H1 (cell line): ENCODE results near the gene INAFM2. TPM values are rescaled to one million over a fixed set of nuclear protein-coding genes. Genes with fewer than 3 reads are reported as not detected.

ENCODE experiments used
- CTCF ChIA-PET: fragments of 300-600 bp; sonication (Branson Sonifier 250); formaldehyde crosslinking; loops from one replicate; lab custom pipeline; 2021; ENCODE audit not compliant: partially characterized antibody; lab: Charles Lee
- POLR2A ChIA-PET: fragments of 300-600 bp; sonication (Branson Sonifier 250); formaldehyde crosslinking; loops from one replicate; lab custom pipeline; 2021; ENCODE audit warnings: inconsistent platforms; ENCODE audit not compliant: partially characterized antibody; lab: Charles Lee
- DNase-seq, 2 experiments: peaks; one replicate each; pipeline versions ENCODE4 v3.0.0 to v3.0.0-alpha.2; 2010 to 2022; ENCODE audit warnings: low spot score in 2 of 2, low read depth in 1 of 2, mixed read lengths in 1 of 2
- FAIRE-seq: peaks from 2 replicates; lab custom pipeline; 2011; peaks lifted over from hg19 to GRCh38; lab: Jason Lieb, UNC
- H2AFZ ChIP-seq: 2 replicates; pipeline ENCODE4 v1.8.1; 2012; ENCODE audit warnings: low read length, inconsistent platforms
- H2AK5ac ChIP-seq: 2 replicates; pipeline ENCODE4 v1.6.1; 2013; ENCODE audit warnings: low read depth, low read length
- H2BK120ac ChIP-seq: replicated peaks from 2 replicates; pipeline ENCODE3; 2013; ENCODE audit warnings: low read depth, low read length, inconsistent platforms
- H2BK12ac ChIP-seq: 2 replicates; pipeline ENCODE4 v1.6.1; 2013; ENCODE audit warnings: low read depth, low read length
- H2BK15ac ChIP-seq: 2 replicates; pipeline ENCODE4 v1.6.1; 2013; ENCODE audit warnings: low read length
- H2BK20ac ChIP-seq: 2 replicates; pipeline ENCODE4 v1.6.1; 2013; ENCODE audit warnings: low read length
- H2BK5ac ChIP-seq: 2 replicates; pipeline ENCODE4 v1.6.1; 2013; ENCODE audit warnings: low read depth, low read length
- H3K14ac ChIP-seq: 2 replicates; pipeline ENCODE4 v1.6.1; 2013; ENCODE audit warnings: inconsistent platforms; ENCODE audit not compliant: insufficient read length
- H3K18ac ChIP-seq: 2 replicates; pipeline ENCODE4 v1.6.1; 2013; ENCODE audit warnings: low read length; ENCODE audit errors: extremely low read depth
- H3K23ac ChIP-seq: 2 replicates; pipeline ENCODE4 v1.6.1; 2013; ENCODE audit warnings: inconsistent platforms; ENCODE audit not compliant: insufficient read length
- H3K23me2 ChIP-seq: 2 replicates; pipeline ENCODE4 v1.6.1; 2013; ENCODE audit warnings: low read depth, low read length
- H3K27ac ChIP-seq: 2 replicates; pipeline ENCODE4 v1.6.1; 2011; ENCODE audit warnings: low read depth, low read length, inconsistent platforms
- H3K27me3 ChIP-seq, 4 experiments: replicated peaks in 1 of 4; 1 replicate in 1 of 4; 2 replicates in 3 of 4; pipeline versions ENCODE4 v1.6.1 to v1.8.1; 2011 to 2013; ENCODE audit warnings: low read length in 3 of 4, mild to moderate bottlenecking in 3 of 4, inconsistent platforms in 2 of 4, mixed read lengths in 2 of 4, moderate library complexity in 1 of 4; ENCODE audit not compliant: control insufficient read depth in 3 of 4, insufficient read depth in 3 of 4; ENCODE audit errors: extremely low read depth in 1 of 4
- H3K36me3 ChIP-seq, 4 experiments: 2 replicates each; pipeline versions ENCODE4 v1.6.1 to v1.8.1; 2011 to 2013; ENCODE audit warnings: mild to moderate bottlenecking in 4 of 4, low read length in 3 of 4, moderate library complexity in 2 of 4, control low read depth in 1 of 4, inconsistent platforms in 1 of 4; ENCODE audit not compliant: insufficient read depth in 4 of 4, control insufficient read depth in 2 of 4
- H3K4ac ChIP-seq: replicated peaks from 2 replicates; pipeline ENCODE3; 2013; ENCODE audit warnings: low read length, low read depth, mixed read lengths, inconsistent platforms; ENCODE audit not compliant: insufficient read length
- H3K4me1 ChIP-seq, 4 experiments: replicated peaks in 1 of 4; 1 replicate in 1 of 4; 2 replicates in 3 of 4; pipeline versions ENCODE4 v1.6.1 to v1.8.1; 2011 to 2013; ENCODE audit warnings: low read length in 3 of 4, inconsistent platforms in 2 of 4, mixed read lengths in 1 of 4; ENCODE audit not compliant: insufficient read depth in 4 of 4, control insufficient read depth in 3 of 4
- H3K4me2 ChIP-seq, 2 experiments: 2 replicates each; pipeline versions ENCODE4 v1.6.1 to v1.8.1; 2011 to 2013; ENCODE audit warnings: low read depth in 2 of 2, low read length in 2 of 2, control low read depth in 1 of 2, inconsistent platforms in 1 of 2, mild to moderate bottlenecking in 1 of 2; ENCODE audit not compliant: insufficient read depth in 1 of 2
- H3K4me3 ChIP-seq, 4 experiments: fragments of 200-600, 300-600 bp in 1 of 4; sonication (generic), shearing (Covaris generic), sonication (Bioruptor Twin) in 1 of 4; 2 replicates each; pipeline versions ENCODE4 v1.5.1 to v1.8.1; 2011 to 2016; ENCODE audit warnings: low read length in 4 of 4, low read depth in 3 of 4, control low read depth in 2 of 4, inconsistent platforms in 2 of 4, mild to moderate bottlenecking in 2 of 4, mixed read lengths in 1 of 4, moderate library complexity in 1 of 4; ENCODE audit not compliant: insufficient read depth in 2 of 4; ENCODE audit errors: extremely low read depth in 1 of 4
- H3K56ac ChIP-seq: replicated peaks from 2 replicates; pipeline ENCODE3; 2013; ENCODE audit warnings: low read depth, mild to moderate bottlenecking, mixed read lengths, low read length, inconsistent platforms; ENCODE audit not compliant: insufficient read length
- H3K79me1 ChIP-seq: 2 replicates; pipeline ENCODE4 v1.6.1; 2013; ENCODE audit warnings: low read depth, low read length, control low read depth
- H3K79me2 ChIP-seq, 2 experiments: 2 replicates each; pipeline versions ENCODE4 v1.6.1 to v1.8.1; 2012 to 2013; ENCODE audit warnings: low read length in 2 of 2, mild to moderate bottlenecking in 2 of 2, inconsistent platforms in 1 of 2; ENCODE audit not compliant: insufficient read depth in 2 of 2, control insufficient read depth in 1 of 2
- H3K9ac ChIP-seq, 4 experiments: replicated peaks in 1 of 4; 1 replicate in 1 of 4; 2 replicates in 3 of 4; pipeline versions ENCODE4 v1.6.1 to v1.8.1; 2011 to 2013; ENCODE audit warnings: low read depth in 3 of 4, low read length in 3 of 4, control low read depth in 2 of 4, mild to moderate bottlenecking in 2 of 4, moderate library complexity in 2 of 4, inconsistent platforms in 1 of 4; ENCODE audit errors: extremely low read depth in 1 of 4
- H3K9me3 ChIP-seq, 2 experiments: 2 replicates each; pipeline versions ENCODE4 v1.6.1 to v1.8.1; 2012 to 2013; ENCODE audit warnings: mild to moderate bottlenecking in 2 of 2, moderate library complexity in 2 of 2, control low read depth in 1 of 2, inconsistent platforms in 1 of 2, low read depth in 1 of 2, low read length in 1 of 2, mixed read lengths in 1 of 2; ENCODE audit not compliant: insufficient read depth in 2 of 2
- H4K20me1 ChIP-seq, 2 experiments: replicated peaks in 1 of 2; 2 replicates each; pipeline versions ENCODE3 to v1.8.1; 2011 to 2013; ENCODE audit warnings: inconsistent platforms in 2 of 2, low read length in 2 of 2, mild to moderate bottlenecking in 1 of 2; ENCODE audit not compliant: insufficient read depth in 2 of 2, control insufficient read depth in 1 of 2
- H4K5ac ChIP-seq: 2 replicates; pipeline ENCODE4 v1.6.1; 2013; ENCODE audit warnings: low read length, low read depth, mixed read lengths, inconsistent platforms; ENCODE audit not compliant: insufficient read length
- H4K8ac ChIP-seq: 2 replicates; pipeline ENCODE4 v1.8.0; 2013; ENCODE audit warnings: mild to moderate bottlenecking, moderate library complexity, low read length, inconsistent platforms; ENCODE audit not compliant: insufficient read depth; ENCODE audit errors: extremely low read depth
- H4K91ac ChIP-seq: replicated peaks from 2 replicates; pipeline ENCODE3; 2013; ENCODE audit warnings: low read length, mixed read lengths, inconsistent platforms; ENCODE audit not compliant: insufficient read length
- BRCA1 ChIP-seq: IDR thresholded peaks from 2 replicates; pipeline ENCODE4 v1.6.1; 2012; ENCODE audit warnings: low read depth, low read length, improper control_type of control experiment
- CHD1 ChIP-seq: IDR thresholded peaks from 2 replicates; pipeline ENCODE4 v1.6.1; 2012; ENCODE audit warnings: low read depth, low read length, improper control_type of control experiment
- CHD2 ChIP-seq: IDR thresholded peaks from 2 replicates; pipeline ENCODE4 v1.6.1; 2012; ENCODE audit warnings: low read length, improper control_type of control experiment
- EGR1 ChIP-seq: IDR thresholded peaks from 2 replicates; pipeline ENCODE4 v1.6.1; 2011; ENCODE audit warnings: low read depth, low read length, borderline replicate concordance
- EP300 ChIP-seq, 2 experiments: IDR thresholded peaks; 1 replicate in 1 of 2; 2 replicates in 1 of 2; pipeline ENCODE4 v1.6.1; 2011 to 2012; ENCODE audit warnings: low read depth in 2 of 2, low read length in 2 of 2, mild to moderate bottlenecking in 2 of 2, borderline replicate concordance in 1 of 2, inconsistent platforms in 1 of 2, moderate library complexity in 1 of 2
- PHF8 ChIP-seq: fragments of 200-600 bp; sonication (generic); conservative IDR thresholded peaks from 2 replicates; pipeline ENCODE4 v1.7.1; 2012; ENCODE audit warnings: low read depth, mild to moderate bottlenecking, inconsistent platforms, low read length, moderate library complexity
- POLR2A ChIP-seq, 2 experiments: IDR thresholded peaks; 1 replicate in 1 of 2; 2 replicates in 1 of 2; pipeline ENCODE4 v1.6.1; 2011; ENCODE audit warnings: low read depth in 2 of 2, low read length in 2 of 2, mild to moderate bottlenecking in 2 of 2; ENCODE audit errors: control extremely low read depth in 1 of 2
- POLR2AphosphoS5 ChIP-seq: IDR thresholded peaks from 2 replicates; pipeline ENCODE4 v1.6.1; 2011; ENCODE audit warnings: low read depth, low read length
- RBBP5 ChIP-seq: IDR thresholded peaks from 2 replicates; pipeline ENCODE4 v1.7.1; 2012; ENCODE audit warnings: low read depth, mild to moderate bottlenecking, inconsistent platforms, low read length, moderate library complexity, borderline replicate concordance
- RFX5 ChIP-seq: IDR thresholded peaks from 2 replicates; pipeline ENCODE4 v1.6.1; 2011; ENCODE audit warnings: low read depth, low read length, improper control_type of control experiment, borderline replicate concordance
- TCF12 ChIP-seq: IDR thresholded peaks from 2 replicates; pipeline ENCODE4 v1.6.1; 2011; ENCODE audit warnings: low read depth, mild to moderate bottlenecking, low read length
- WGBS, 2 experiments: shearing (Covaris generic) in 1 of 2; methylation state at CpG; one replicate each; pipeline versions ENCODE4 v1.1.6 to v1.1.7; 2013 to 2015; ENCODE audit warnings: low lambda C conversion rate in 2 of 2, mixed read lengths in 2 of 2, inconsistent platforms in 1 of 2, low coverage in 1 of 2, missing lambda C conversion rate in 1 of 2; ENCODE audit not compliant: insufficient replicate concordance in 2 of 2, insufficient coverage in 1 of 2, insufficient read length in 1 of 2; ENCODE audit errors: extremely low coverage in 1 of 2, missing lambda C conversion rate in 1 of 2; 5-methylcytosine and 5-hydroxymethylcytosine counted together
- polyA plus RNA-seq, 7 experiments: library from polyadenylated mRNA; depleted of rRNA in 3 of 7; stranded (reverse) in 5 of 7; unstranded in 2 of 7; fragments of >200 nt in 5 of 7; fragments of 200-250 nt in 2 of 7; gene quantifications; 1 replicate in 5 of 7; 2 replicates in 1 of 7; 4 replicates in 1 of 7; pipeline versions ENCODE4 v1.2.1 to v1.2.3, GENCODE V29; 2011 to 2013; ENCODE audit warnings: missing spikeins in 2 of 7, mixed read lengths in 2 of 7
- total RNA-seq: library from RNA; stranded (reverse); fragmentation: NEBNext Ultra II Directional; extraction: Animal tissue kit (Norgen Biotek cat#: 25700); gene quantifications from 2 replicates; pipeline ENCODE4 v1.2.1, GENCODE V29; 2021

Gene INAFM2
- total and polyA plus RNA-seq, 2 of the 8 experiments (the other 6 are each of a cell fraction or from before 2014, with no cell fraction given), result 15.3 to 35.1 TPM

DNA sequence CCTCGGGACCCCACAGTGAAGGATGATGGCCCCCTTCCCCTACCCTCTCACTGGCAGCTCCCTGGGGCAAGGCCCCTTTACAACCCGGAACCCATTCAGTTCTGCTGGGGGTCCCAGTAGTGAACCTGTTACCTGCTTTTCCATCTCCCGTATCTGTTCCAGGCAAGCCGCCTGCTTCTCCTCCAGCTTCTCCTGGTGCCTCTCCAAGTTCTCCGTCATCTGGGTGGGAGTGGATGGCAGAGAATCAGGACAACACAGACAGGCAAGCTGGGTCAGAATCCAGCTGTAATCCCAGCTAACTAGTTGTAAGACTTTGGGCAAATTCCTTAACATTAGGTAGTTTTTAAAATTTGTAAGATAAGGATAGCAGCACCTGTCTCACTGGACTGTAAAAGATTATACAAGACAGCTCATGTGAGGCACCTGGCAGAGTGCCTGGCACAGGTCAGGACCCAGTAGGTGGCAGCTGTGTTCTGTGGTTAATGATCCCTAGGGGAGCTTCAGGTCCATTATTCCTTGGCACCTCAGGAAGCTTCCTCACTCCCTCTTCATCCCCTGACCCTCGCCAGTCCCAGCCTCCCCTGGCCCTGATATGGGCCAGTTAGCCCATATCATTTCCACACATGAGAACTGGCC is 34.2 kb upstream of the INAFM2 start:
- no peaks in the 10 kb centered on the region for H3K36me3 ChIP-seq
- H2BK5ac ChIP-seq, result no peak overlapping the region
- no peak overlapping the region for H3K18ac ChIP-seq
- H4K20me1 ChIP-seq, result peaks cover 0 to 1% of the 10 kb centered on the region in 2 experiments
- WGBS, 2 experiments, result 73% methylated on average over 6 of the region's 6 CpGs; no CpG with 5 or more reads in 1 of the 2 experiments
- no peak overlapping the region for H3K23ac ChIP-seq
- no peak overlapping the region for H2BK15ac ChIP-seq
- no peak for TF ChIP-seq CHD1
- no peak for TF ChIP-seq POLR2AphosphoS5
- TF ChIP-seq POLR2A (IDR thresholded peaks at IDR 0.05; ENCODE audit: control extremely low read depth in 1 of 2, low read depth in 2 of 2, low read length in 2 of 2), result no peak
- TF ChIP-seq TCF12, result no peak
- no peak for TF ChIP-seq CHD2
- no peak for TF ChIP-seq PHF8
- TF ChIP-seq EGR1, result no peak
- TF ChIP-seq BRCA1, result no peak
- no peak for TF ChIP-seq RBBP5
- TF ChIP-seq RFX5, result no peak
- TF ChIP-seq EP300 (IDR thresholded peaks at IDR 0.05; ENCODE audit: borderline replicate concordance in 1 of 2, low read depth in 2 of 2, low read length in 2 of 2), result no peak
- H4K91ac ChIP-seq, result no peak overlapping the region
- no peaks in the 10 kb centered on the region for H3K9me3 ChIP-seq
- peaks cover 17 to 62% (median 42%) of the 10 kb centered on the region in 4 experiments for H3K27me3 ChIP-seq
- peaks cover 10 to 34% (median 22%) of the 10 kb centered on the region in 4 experiments for H3K4me1 ChIP-seq
- no peak overlapping the region for H3K4me2 ChIP-seq
- no peaks in the 10 kb centered on the region; the same call in 1 of the 2 replicates for H3K79me1 ChIP-seq
- no peak overlapping the region for H4K8ac ChIP-seq
- H3K9ac ChIP-seq, result no peak overlapping the region
- no peak overlapping the region for H3K4ac ChIP-seq
- FAIRE-seq, result no peak
- H2BK12ac ChIP-seq, result no peak overlapping the region
- ChIA-PET CTCF (interaction anchor here (0.6 to 16.2 kb wide), 12 partner anchors 14 to 196 kb away, joined by 3 to 518 read pairs (median 4); partner anchors contain the start of genes CCDC9B, INAFM2 and PLCB2), POLR2A (interaction anchor here (0.5 to 5.4 kb wide), 9 partner anchors 9 to 126 kb away, joined by 3 to 46 read pairs (median 3); partner anchors contain the start of gene PLCB2)
- H3K14ac ChIP-seq, result no peak overlapping the region
- H3K56ac ChIP-seq, result no peak overlapping the region
- no peak overlapping the region; the same call in 1 of the 2 replicates for H2AK5ac ChIP-seq
- no peak for DNase-seq
- no peak overlapping the region for H4K5ac ChIP-seq
- H2BK20ac ChIP-seq, result no peak overlapping the region
- no peak overlapping the region for H2AFZ ChIP-seq
- H3K27ac ChIP-seq, result no peak overlapping the region
- H3K23me2 ChIP-seq, result peaks cover 3% of the 10 kb centered on the region; the same call in 1 of the 2 replicates
- no peak overlapping the region for H3K4me3 ChIP-seq
- H2BK120ac ChIP-seq, result no peak overlapping the region
- H3K79me2 ChIP-seq, result no peaks in the 10 kb centered on the region
